ENCODE results near the gene CCNG2.

DNA sequence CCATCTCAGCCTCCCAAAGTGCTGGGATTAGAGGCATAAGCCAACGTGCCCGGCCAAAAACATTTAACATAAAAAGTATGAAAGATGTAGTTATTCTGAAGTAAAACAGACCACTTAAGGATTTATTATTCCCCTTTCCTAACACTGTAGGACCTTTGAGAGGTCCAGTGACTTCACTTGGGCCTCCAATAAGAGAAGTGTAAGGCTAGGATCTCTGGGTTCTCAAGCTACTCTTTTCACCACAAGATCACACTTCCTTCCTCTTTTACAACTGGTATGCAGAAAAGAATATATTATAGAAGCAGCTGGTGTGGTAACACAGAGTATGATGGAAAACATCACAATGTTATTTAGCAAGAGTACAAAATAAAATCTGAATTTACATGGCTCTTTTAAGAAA, 30.2 kb upstream of the CCNG2 start:
- TF ChIP-seq POLR2A (IDR thresholded peaks at IDR 0.05), result no peak
- TF ChIP-seq, protein P1, sequence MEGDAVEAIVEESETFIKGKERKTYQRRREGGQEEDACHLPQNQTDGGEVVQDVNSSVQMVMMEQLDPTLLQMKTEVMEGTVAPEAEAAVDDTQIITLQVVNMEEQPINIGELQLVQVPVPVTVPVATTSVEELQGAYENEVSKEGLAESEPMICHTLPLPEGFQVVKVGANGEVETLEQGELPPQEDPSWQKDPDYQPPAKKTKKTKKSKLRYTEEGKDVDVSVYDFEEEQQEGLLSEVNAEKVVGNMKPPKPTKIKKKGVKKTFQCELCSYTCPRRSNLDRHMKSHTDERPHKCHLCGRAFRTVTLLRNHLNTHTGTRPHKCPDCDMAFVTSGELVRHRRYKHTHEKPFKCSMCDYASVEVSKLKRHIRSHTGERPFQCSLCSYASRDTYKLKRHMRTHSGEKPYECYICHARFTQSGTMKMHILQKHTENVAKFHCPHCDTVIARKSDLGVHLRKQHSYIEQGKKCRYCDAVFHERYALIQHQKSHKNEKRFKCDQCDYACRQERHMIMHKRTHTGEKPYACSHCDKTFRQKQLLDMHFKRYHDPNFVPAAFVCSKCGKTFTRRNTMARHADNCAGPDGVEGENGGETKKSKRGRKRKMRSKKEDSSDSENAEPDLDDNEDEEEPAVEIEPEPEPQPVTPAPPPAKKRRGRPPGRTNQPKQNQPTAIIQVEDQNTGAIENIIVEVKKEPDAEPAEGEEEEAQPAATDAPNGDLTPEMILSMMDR (IDR thresholded peaks at IDR 0.05), result no peak
- no peak for TF ChIP-seq EP300 (IDR thresholded peaks at IDR 0.05)
- TF ChIP-seq POLR2AphosphoS5 (IDR thresholded peaks at IDR 0.05), result no peak
